T-cell (primary cell): Measurements from ENCODE around the gene MLH1. TPM values are rescaled to one million over a fixed set of nuclear protein-coding genes. Genes with fewer than 3 reads are reported as not detected.

Experiments used
- ATAC-seq, 4 experiments: fragments of 200-7000 bp in 3 of 4; fragments of 150-1000 bp in 1 of 4; cut with Tn5 transposase; replicated peaks in 1 of 4; 1 replicate in 3 of 4; 2 replicates in 1 of 4; pipeline ENCODE4 v1.10.0; 2021; ENCODE audit warnings: moderate library complexity in 3 of 4, mild to moderate bottlenecking in 2 of 4, moderate number of reproducible peaks in 1 of 4
- CTCF ChIA-PET, 2 donors: fragments of 300-600 bp; sonication (Branson Sonifier 250); formaldehyde crosslinking; loops; one replicate each; lab custom pipeline; 2022; ENCODE audit warnings: antibody characterized with exemption in 2 of 2; lab: Charles Lee
- POLR2A ChIA-PET, 2 donors: fragments of 300-600 bp; sonication (Branson Sonifier 250); formaldehyde crosslinking; loops; one replicate each; lab custom pipeline; 2022; ENCODE audit warnings: antibody characterized with exemption in 2 of 2; lab: Charles Lee
- DNase-seq, 35 experiments: peaks; one replicate each; pipeline versions ENCODE4 v3.0.0 to v3.0.0-alpha.2; 2013 to 2023
- H3K27ac ChIP-seq: one replicate; pipeline ENCODE4 v1.5.1; 2013; ENCODE audit warnings: low read length
- H3K27me3 ChIP-seq, 2 experiments: replicated peaks in 1 of 2; 1 replicate in 1 of 2; 2 replicates in 1 of 2; pipeline versions ENCODE4 v1.6.1 to v1.7.0; 2013; ENCODE audit warnings: low read length in 1 of 2, mixed read lengths in 1 of 2; ENCODE audit not compliant: control insufficient read depth in 2 of 2, insufficient read depth in 2 of 2; ENCODE audit errors: extremely low read depth in 1 of 2
- H3K36me3 ChIP-seq, 2 donors: 1 replicate in 1 of 2; 2 replicates in 1 of 2; pipeline versions ENCODE4 v1.6.1 to v1.7.0; 2013; ENCODE audit warnings: low read length in 1 of 2; ENCODE audit not compliant: control insufficient read depth in 2 of 2, insufficient read depth in 1 of 2; ENCODE audit errors: extremely low read depth in 1 of 2
- H3K4me1 ChIP-seq, 2 experiments: 1 replicate in 1 of 2; 2 replicates in 1 of 2; pipeline versions ENCODE4 v1.6.1 to v1.7.0; 2013; ENCODE audit warnings: low read length in 2 of 2, mixed read lengths in 1 of 2; ENCODE audit not compliant: insufficient read depth in 2 of 2, control insufficient read depth in 1 of 2; ENCODE audit errors: extremely low read depth in 1 of 2
- H3K4me3 ChIP-seq, 2 donors: 1 replicate in 1 of 2; 2 replicates in 1 of 2; pipeline versions ENCODE4 v1.5.1 to v1.7.0; 2013; ENCODE audit warnings: mild to moderate bottlenecking in 2 of 2, low read length in 1 of 2, moderate library complexity in 1 of 2; ENCODE audit not compliant: control insufficient read depth in 1 of 2; ENCODE audit errors: extremely low read depth in 1 of 2
- H3K9me3 ChIP-seq: 2 replicates; pipeline ENCODE4 v1.7.0; 2013
- H3K27ac Mint-ChIP-seq, 2 donors: one replicate each; pipeline ENCODE4 v1.8.0; 2020 to 2021; ENCODE audit warnings: mild to moderate bottlenecking in 2 of 2, mixed read lengths in 2 of 2
- H3K27me3 Mint-ChIP-seq, 2 donors: one replicate each; pipeline ENCODE4 v1.8.0; 2021 to 2022; ENCODE audit warnings: mixed read lengths in 2 of 2
- H3K36me3 Mint-ChIP-seq: one replicate; pipeline ENCODE4 v1.8.0; 2021; ENCODE audit warnings: mixed read lengths
- H3K4me1 Mint-ChIP-seq, 3 donors: one replicate each; pipeline ENCODE4 v1.8.0; 2020 to 2022; ENCODE audit warnings: mixed read lengths in 3 of 3, mild to moderate bottlenecking in 1 of 3
- H3K4me3 Mint-ChIP-seq, 3 donors: one replicate each; pipeline ENCODE4 v1.8.0; 2020 to 2022; ENCODE audit warnings: mild to moderate bottlenecking in 3 of 3, mixed read lengths in 3 of 3, moderate library complexity in 3 of 3
- H3K9me3 Mint-ChIP-seq, 3 donors: one replicate each; pipeline ENCODE4 v1.8.0; 2020 to 2022; ENCODE audit warnings: mixed read lengths in 3 of 3
- WGBS: methylation state at CpG from one replicate; pipeline ENCODE4 v1.1.5; 2013; ENCODE audit warnings: missing lambda C conversion rate; ENCODE audit not compliant: insufficient coverage; 5-methylcytosine and 5-hydroxymethylcytosine counted together
- total RNA-seq, 35 experiments: library from RNA in 6 of 35; stranded (reverse) in 6 of 35; fragments of 120-200 nt in 1 of 35; gene quantifications; one replicate each; pipeline versions ENCODE4 v1.2.1 to v1.2.4 and lab custom pipeline; 2013 to 2026

MLH1 gene
- total RNA-seq, 5 donors from 2014 or later (not counting 1 experiment from before 2014, with no cell fraction given): 24.7 to 32.4 (median 28.6) TPM

GRCh38 chr3:37094636-37095035, 101.3 kb downstream of the MLH1 start:
- no peaks in the 10 kb centered on the region for H3K27me3 ChIP-seq
- Mint-ChIP-seq H3K27me3 (no peaks in the 10 kb centered on the region), H3K36me3 (peaks cover 49% of the 10 kb centered on the region), H3K9me3 (no peaks in the 10 kb centered on the region), H3K4me3 (no peak overlapping the region), H3K27ac (no peak overlapping the region), H3K4me1 (peaks cover 0 to 5% (median 0%) of the 10 kb centered on the region in 3 donors)
- H3K4me3 ChIP-seq: no peak overlapping the region
- ChIA-PET CTCF (no interaction called here), POLR2A (no interaction called here)
- DNase-seq: no peak
- no peak for ATAC-seq
- peaks cover 3 to 15% of the 10 kb centered on the region in 2 donors for H3K36me3 ChIP-seq
- WGBS: no CpG with 5 or more reads among the region's 3 CpGs
- H3K4me1 ChIP-seq: no peaks in the 10 kb centered on the region
- no peak overlapping the region for H3K27ac ChIP-seq
- H3K9me3 ChIP-seq: no peaks in the 10 kb centered on the region

- Histone ChIP-seq H3K36me3 (peaks cover 0 to 11% of the 10 kb centered on the region in 2 donors), H3K4me1 (no peaks in the 10 kb centered on the region), H3K4me3 (no peak overlapping the region), H3K9me3 (no peaks in the 10 kb centered on the region), H3K27me3 (no peaks in the 10 kb centered on the region), H3K27ac (no peak overlapping the region)
- Mint-ChIP-seq H3K4me1 (peaks cover 0 to 5% (median 0%) of the 10 kb centered on the region in 3 donors), H3K27me3 (no peaks in the 10 kb centered on the region), H3K27ac (no peak overlapping the region), H3K9me3 (no peaks in the 10 kb centered on the region), H3K36me3 (peaks cover 36% of the 10 kb centered on the region), H3K4me3 (no peak overlapping the region)
- POLR2A ChIA-PET: no interaction called here
- no CpG with 5 or more reads among the region's 1 CpG for WGBS
- ATAC-seq (no peak), DNase-seq (no peak)
- CTCF ChIA-PET: no interaction called here
Measured at GRCh38 chr3:37096288-37096687, 103.0 kb downstream of the MLH1 start.

GRCh38 chr3:37096975-37097374, 103.7 kb downstream of the MLH1 start:
- ATAC-seq: no peak
- CTCF ChIA-PET: no interaction called here
- Histone ChIP-seq H3K9me3 (no peaks in the 10 kb centered on the region), H3K36me3 (peaks cover 0 to 8% of the 10 kb centered on the region in 2 donors), H3K4me3 (no peak overlapping the region), H3K4me1 (no peaks in the 10 kb centered on the region), H3K27ac (no peak overlapping the region), H3K27me3 (no peaks in the 10 kb centered on the region)
- no peak for DNase-seq
- H3K27me3 Mint-ChIP-seq: no peaks in the 10 kb centered on the region
- no peak overlapping the region for H3K4me3 Mint-ChIP-seq
- POLR2A ChIA-PET: no interaction called here
- H3K9me3 Mint-ChIP-seq: no peaks in the 10 kb centered on the region
- WGBS: no CpG with 5 or more reads among the region's 1 CpG
- H3K36me3 Mint-ChIP-seq: peaks cover 33% of the 10 kb centered on the region
- H3K4me1 Mint-ChIP-seq: peaks cover 0 to 5% (median 0%) of the 10 kb centered on the region in 3 donors
- H3K27ac Mint-ChIP-seq: no peak overlapping the region

GRCh38 chr3:37097776-37098175, 104.5 kb downstream of the MLH1 start:
- ChIA-PET POLR2A (no interaction called here), CTCF (no interaction called here)
- Histone ChIP-seq H3K36me3 (peaks cover 0 to 5% of the 10 kb centered on the region in 2 donors), H3K27ac (no peak overlapping the region), H3K4me1 (no peaks in the 10 kb centered on the region), H3K4me3 (no peak overlapping the region), H3K9me3 (no peaks in the 10 kb centered on the region), H3K27me3 (no peaks in the 10 kb centered on the region)
- H3K9me3 Mint-ChIP-seq: no peaks in the 10 kb centered on the region
- H3K27ac Mint-ChIP-seq: no peak overlapping the region
- H3K4me3 Mint-ChIP-seq: no peak overlapping the region
- no peak for ATAC-seq
- H3K4me1 Mint-ChIP-seq: peaks cover 0 to 5% (median 0%) of the 10 kb centered on the region in 3 donors
- no peaks in the 10 kb centered on the region for H3K27me3 Mint-ChIP-seq
- H3K36me3 Mint-ChIP-seq: peaks cover 29% of the 10 kb centered on the region
- DNase-seq: no peak

- Mint-ChIP-seq H3K27me3 (no peaks in the 10 kb centered on the region), H3K27ac (no peak overlapping the region), H3K9me3 (no peaks in the 10 kb centered on the region), H3K4me3 (no peak overlapping the region), H3K4me1 (peaks cover 0 to 5% (median 0%) of the 10 kb centered on the region in 3 donors), H3K36me3 (peaks cover 21% of the 10 kb centered on the region)
- Histone ChIP-seq H3K36me3 (peaks cover 0 to 5% of the 10 kb centered on the region in 2 donors), H3K4me3 (no peak overlapping the region), H3K9me3 (no peaks in the 10 kb centered on the region), H3K27ac (no peak overlapping the region), H3K27me3 (no peaks in the 10 kb centered on the region), H3K4me1 (no peaks in the 10 kb centered on the region)
- WGBS: no CpG with 5 or more reads among the region's 2 CpGs
- CTCF ChIA-PET: no interaction called here
- POLR2A ChIA-PET: no interaction called here
- ATAC-seq: no peak
- DNase-seq: no peak
Measured at GRCh38 chr3:37098884-37099283, 105.6 kb downstream of the MLH1 start.

GRCh38 chr3:37099469-37099868, 106.2 kb downstream of the MLH1 start:
- no peak for DNase-seq
- Histone ChIP-seq H3K36me3 (peaks cover 0 to 5% of the 10 kb centered on the region in 2 donors), H3K27ac (no peak overlapping the region), H3K9me3 (no peaks in the 10 kb centered on the region), H3K4me1 (no peaks in the 10 kb centered on the region), H3K27me3 (no peaks in the 10 kb centered on the region), H3K4me3 (no peak overlapping the region)
- Mint-ChIP-seq H3K4me1 (peaks cover 0 to 5% (median 0%) of the 10 kb centered on the region in 3 donors), H3K4me3 (no peak overlapping the region), H3K27me3 (no peaks in the 10 kb centered on the region), H3K9me3 (no peaks in the 10 kb centered on the region), H3K36me3 (peaks cover 20% of the 10 kb centered on the region), H3K27ac (no peak overlapping the region)
- ChIA-PET POLR2A (no interaction called here), CTCF (no interaction called here)
- ATAC-seq: no peak

GRCh38 chr3:37100411-37100810, 107.1 kb downstream of the MLH1 start:
- peaks cover 12% of the 10 kb centered on the region for H3K36me3 Mint-ChIP-seq
- no peak for ATAC-seq
- Histone ChIP-seq H3K36me3 (peaks cover 0 to 1% of the 10 kb centered on the region in 2 donors), H3K4me3 (no peak overlapping the region), H3K27me3 (no peaks in the 10 kb centered on the region), H3K9me3 (no peaks in the 10 kb centered on the region), H3K4me1 (no peaks in the 10 kb centered on the region), H3K27ac (no peak overlapping the region)
- no peak overlapping the region for H3K27ac Mint-ChIP-seq
- no peak overlapping the region for H3K4me3 Mint-ChIP-seq
- H3K9me3 Mint-ChIP-seq: no peaks in the 10 kb centered on the region
- no CpG with 5 or more reads among the region's 1 CpG for WGBS
- H3K4me1 Mint-ChIP-seq: peaks cover 0 to 5% (median 0%) of the 10 kb centered on the region in 3 donors
- CTCF ChIA-PET: no interaction called here
- POLR2A ChIA-PET: no interaction called here
- no peak for DNase-seq
- H3K27me3 Mint-ChIP-seq: no peaks in the 10 kb centered on the region
